ENCODE results near the gene VCX3B.

DNA sequence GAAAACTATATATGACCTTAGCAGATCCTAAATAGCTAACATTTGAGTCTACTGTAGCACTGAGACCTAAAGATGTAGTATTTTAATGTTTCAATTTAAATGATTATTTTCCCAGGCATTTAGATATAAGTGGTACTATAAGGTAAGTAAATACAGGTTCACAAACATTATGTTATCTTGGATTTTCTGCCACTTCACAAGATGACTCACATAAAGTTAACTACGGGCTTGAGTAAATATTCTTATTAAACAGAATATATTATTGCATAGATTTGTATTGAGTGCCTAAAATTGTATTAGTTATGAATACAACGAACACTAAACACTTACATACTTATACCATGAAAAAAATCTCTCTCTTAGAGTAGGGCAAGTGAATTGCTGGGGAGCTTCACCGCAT lies 34.2 kb upstream of the VCX3B start:
- TF ChIP-seq, protein P1, sequence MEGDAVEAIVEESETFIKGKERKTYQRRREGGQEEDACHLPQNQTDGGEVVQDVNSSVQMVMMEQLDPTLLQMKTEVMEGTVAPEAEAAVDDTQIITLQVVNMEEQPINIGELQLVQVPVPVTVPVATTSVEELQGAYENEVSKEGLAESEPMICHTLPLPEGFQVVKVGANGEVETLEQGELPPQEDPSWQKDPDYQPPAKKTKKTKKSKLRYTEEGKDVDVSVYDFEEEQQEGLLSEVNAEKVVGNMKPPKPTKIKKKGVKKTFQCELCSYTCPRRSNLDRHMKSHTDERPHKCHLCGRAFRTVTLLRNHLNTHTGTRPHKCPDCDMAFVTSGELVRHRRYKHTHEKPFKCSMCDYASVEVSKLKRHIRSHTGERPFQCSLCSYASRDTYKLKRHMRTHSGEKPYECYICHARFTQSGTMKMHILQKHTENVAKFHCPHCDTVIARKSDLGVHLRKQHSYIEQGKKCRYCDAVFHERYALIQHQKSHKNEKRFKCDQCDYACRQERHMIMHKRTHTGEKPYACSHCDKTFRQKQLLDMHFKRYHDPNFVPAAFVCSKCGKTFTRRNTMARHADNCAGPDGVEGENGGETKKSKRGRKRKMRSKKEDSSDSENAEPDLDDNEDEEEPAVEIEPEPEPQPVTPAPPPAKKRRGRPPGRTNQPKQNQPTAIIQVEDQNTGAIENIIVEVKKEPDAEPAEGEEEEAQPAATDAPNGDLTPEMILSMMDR (IDR thresholded peaks at IDR 0.05) = no peak
- TF ChIP-seq POLR2A (IDR thresholded peaks at IDR 0.05) (no peak), POLR2AphosphoS5 (IDR thresholded peaks at IDR 0.05) (no peak)

Data from upper lobe of left lung (tissue), 4 donors.